IPS DF 4.7 (cell line): ENCODE results near the gene GTF2IRD2.
"Not testable (repeated sequence)": the region's sequence is repeated elsewhere in the genome, so short reads cannot be mapped to it uniquely, and the experiment has no call there.

ENCODE experiments used
- DNase-seq: peaks from one replicate; pipeline ENCODE4 v3.0.0-alpha.2; 2013; ENCODE audit warnings: low spot score; ENCODE audit errors: extremely low read depth

The GTF2IRD2 gene

GRCh38 chr7:74788369-74789150 is 62.8 kb downstream of the GTF2IRD2 start:
- DNase-seq = not testable (repeated sequence)

- DNase-seq = not testable (repeated sequence)
These were observed 67.8 kb downstream of the GTF2IRD2 start for GRCh38 chr7:74783595-74783994.

- not testable (repeated sequence) for DNase-seq
These were observed 69.7 kb downstream of the GTF2IRD2 start for GRCh38 chr7:74781746-74782145.

- DNase-seq = not testable (repeated sequence)
These were observed 72.4 kb downstream of the GTF2IRD2 start for GRCh38 chr7:74779053-74779452.

- DNase-seq = not testable (repeated sequence)
These were observed 76.3 kb downstream of the GTF2IRD2 start for GRCh38 chr7:74775111-74775510.

- DNase-seq = not testable (repeated sequence)
These were observed 77.3 kb downstream of the GTF2IRD2 start, which contains the start of gene NCF1 for GRCh38 chr7:74773760-74774750. TSS of gene NCF1 (plus strand) at chr7:74774011. CDS start at chr7:74774032, 21 bp downstream.

GRCh38 chr7:74772093-74772492 is 79.3 kb downstream of the GTF2IRD2 start:
- not testable (repeated sequence) for DNase-seq

- DNase-seq = not testable (repeated sequence)
These were observed 81.3 kb downstream of the GTF2IRD2 start for GRCh38 chr7:74770062-74770461.

- not testable (repeated sequence) for DNase-seq
These were observed 84.4 kb downstream of the GTF2IRD2 start for GRCh38 chr7:74766991-74767390.

- not testable (repeated sequence) for DNase-seq
These were observed 84.9 kb downstream of the GTF2IRD2 start for GRCh38 chr7:74766509-74766908.

- not testable (repeated sequence) for DNase-seq
These were observed 86.0 kb downstream of the GTF2IRD2 start for GRCh38 chr7:74765205-74765918.

GRCh38 chr7:74758982-74759381 is 92.4 kb downstream of the GTF2IRD2 start:
- not testable (repeated sequence) for DNase-seq

- DNase-seq = not testable (repeated sequence)
These were observed 93.1 kb downstream of the GTF2IRD2 start for GRCh38 chr7:74758268-74758667.

GRCh38 chr7:74756673-74757072 is 94.7 kb downstream of the GTF2IRD2 start:
- not testable (repeated sequence) for DNase-seq

GRCh38 chr7:74753921-74754482 is 97.4 kb downstream of the GTF2IRD2 start:
- not testable (repeated sequence) for DNase-seq
